Osteoblast (primary cell): Measurements from ENCODE around the gene SLC22A31. TPM values are rescaled to one million over a fixed set of nuclear protein-coding genes. Genes with fewer than 3 reads are reported as not detected.
A peak's percentile ranks its signal among the peaks of the same experiment; 100 is the strongest.

Experiments used
- DNase-seq: peaks from one replicate; pipeline ENCODE4 v3.0.0; 2011; ENCODE audit warnings: low spot score, mixed read lengths; ENCODE audit not compliant: insufficient read length; ENCODE audit errors: missing footprints
- H2AFZ ChIP-seq: 2 replicates; pipeline ENCODE4 v1.6.0; 2011; ENCODE audit warnings: mild to moderate bottlenecking, low read length
- H3K27ac ChIP-seq: 2 replicates; pipeline ENCODE4 v1.5.1; 2011; ENCODE audit warnings: mild to moderate bottlenecking, low read depth, low read length, moderate library complexity
- H3K27me3 ChIP-seq: 2 replicates; pipeline ENCODE4 v1.6.0; 2012; ENCODE audit warnings: mild to moderate bottlenecking, control low read depth, inconsistent platforms, low read length, moderate library complexity; ENCODE audit not compliant: insufficient read depth
- H3K36me3 ChIP-seq: 2 replicates; pipeline ENCODE4 v1.5.1; 2011; ENCODE audit warnings: mild to moderate bottlenecking, low read length, control low read depth, moderate library complexity; ENCODE audit not compliant: insufficient read depth
- H3K4me1 ChIP-seq: 2 replicates; pipeline ENCODE4 v1.5.1; 2011; ENCODE audit warnings: mild to moderate bottlenecking, low read length, control low read depth, moderate library complexity; ENCODE audit not compliant: insufficient read depth
- H3K4me2 ChIP-seq: 2 replicates; pipeline ENCODE4 v1.6.0; 2011; ENCODE audit warnings: mild to moderate bottlenecking, low read length; ENCODE audit not compliant: insufficient read depth
- H3K4me3 ChIP-seq: fragments of 200-600 bp; sonication (generic); 3 replicates; pipeline ENCODE4 v1.5.1; 2012; ENCODE audit warnings: mild to moderate bottlenecking, low read length, inconsistent platforms; ENCODE audit not compliant: insufficient read depth
- H3K79me2 ChIP-seq: 2 replicates; pipeline ENCODE4 v1.6.0; 2012; ENCODE audit warnings: mild to moderate bottlenecking, low read length, control low read depth, inconsistent platforms; ENCODE audit not compliant: insufficient read depth
- H3K9me3 ChIP-seq: 2 replicates; pipeline ENCODE4 v1.5.1; 2011; ENCODE audit warnings: low read depth, low read length, control low read depth
- H4K20me1 ChIP-seq: 2 replicates; pipeline ENCODE4 v1.6.0; 2012; ENCODE audit warnings: mild to moderate bottlenecking, low read length, control low read depth; ENCODE audit not compliant: insufficient read depth
- total RNA-seq: library from RNA; depleted of rRNA; stranded (reverse); fragments of >200 nt; gene quantifications from 2 replicates; pipeline ENCODE4 v1.2.3, GENCODE V29; 2012
- TF ChIP-seq, protein P1 (sequence below): IDR thresholded peaks from 2 replicates; pipeline ENCODE4 v1.5.1; 2011; ENCODE audit warnings: mild to moderate bottlenecking, low read depth, low read length, moderate library complexity; ENCODE audit errors: extremely low read depth

SLC22A31 gene
- total RNA-seq, 1 donor, result not detected

DNA sequence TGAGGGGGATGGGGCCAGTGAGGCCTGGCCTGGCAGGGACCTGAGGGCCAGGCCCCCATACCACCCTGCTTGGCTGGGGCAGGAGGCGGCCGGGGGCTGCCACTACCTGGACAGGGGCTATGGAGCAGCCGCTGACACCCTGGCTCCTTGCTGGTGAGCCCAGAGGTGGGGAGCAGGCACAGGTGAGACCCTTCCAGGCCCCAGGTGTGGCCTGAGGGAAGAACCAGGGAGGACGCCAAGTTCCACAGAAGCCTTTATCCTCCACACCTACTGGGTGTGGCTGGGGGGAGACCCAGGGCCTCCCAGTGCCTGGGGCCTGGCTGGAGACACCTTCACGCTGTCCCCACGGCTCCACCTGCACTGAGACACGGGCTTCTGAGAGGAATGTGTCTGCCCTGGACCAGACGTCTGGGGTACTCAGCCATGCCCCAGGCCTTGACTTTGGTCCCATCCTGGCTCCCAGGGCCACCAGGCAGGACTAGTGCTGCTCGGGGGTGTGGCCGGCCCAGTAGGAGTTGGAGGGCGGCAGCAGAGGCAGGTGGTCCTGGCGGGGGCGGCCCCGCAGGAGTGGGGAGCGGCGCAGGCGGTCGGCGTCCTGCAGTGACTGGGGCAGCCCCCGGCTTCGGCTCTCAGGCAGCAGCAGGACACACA is 4.7 kb downstream of the SLC22A31 start:
- no peaks in the 10 kb centered on the region for H3K79me2 ChIP-seq
- no peak overlapping the region for H3K27ac ChIP-seq
- H3K4me1 ChIP-seq, result peaks cover 2% of the 10 kb centered on the region
- TF ChIP-seq, protein P1, sequence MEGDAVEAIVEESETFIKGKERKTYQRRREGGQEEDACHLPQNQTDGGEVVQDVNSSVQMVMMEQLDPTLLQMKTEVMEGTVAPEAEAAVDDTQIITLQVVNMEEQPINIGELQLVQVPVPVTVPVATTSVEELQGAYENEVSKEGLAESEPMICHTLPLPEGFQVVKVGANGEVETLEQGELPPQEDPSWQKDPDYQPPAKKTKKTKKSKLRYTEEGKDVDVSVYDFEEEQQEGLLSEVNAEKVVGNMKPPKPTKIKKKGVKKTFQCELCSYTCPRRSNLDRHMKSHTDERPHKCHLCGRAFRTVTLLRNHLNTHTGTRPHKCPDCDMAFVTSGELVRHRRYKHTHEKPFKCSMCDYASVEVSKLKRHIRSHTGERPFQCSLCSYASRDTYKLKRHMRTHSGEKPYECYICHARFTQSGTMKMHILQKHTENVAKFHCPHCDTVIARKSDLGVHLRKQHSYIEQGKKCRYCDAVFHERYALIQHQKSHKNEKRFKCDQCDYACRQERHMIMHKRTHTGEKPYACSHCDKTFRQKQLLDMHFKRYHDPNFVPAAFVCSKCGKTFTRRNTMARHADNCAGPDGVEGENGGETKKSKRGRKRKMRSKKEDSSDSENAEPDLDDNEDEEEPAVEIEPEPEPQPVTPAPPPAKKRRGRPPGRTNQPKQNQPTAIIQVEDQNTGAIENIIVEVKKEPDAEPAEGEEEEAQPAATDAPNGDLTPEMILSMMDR, result no peak
- no peak overlapping the region for H3K4me3 ChIP-seq
- H3K4me2 ChIP-seq, result no peak overlapping the region
- H3K27me3 ChIP-seq, result peaks cover 15% of the 10 kb centered on the region
- H3K9me3 ChIP-seq, result no peaks in the 10 kb centered on the region
- DNase-seq, result peak; percentile 86
- no peaks in the 10 kb centered on the region for H4K20me1 ChIP-seq
- H2AFZ ChIP-seq, result no peak overlapping the region
- no peaks in the 10 kb centered on the region for H3K36me3 ChIP-seq

DNA sequence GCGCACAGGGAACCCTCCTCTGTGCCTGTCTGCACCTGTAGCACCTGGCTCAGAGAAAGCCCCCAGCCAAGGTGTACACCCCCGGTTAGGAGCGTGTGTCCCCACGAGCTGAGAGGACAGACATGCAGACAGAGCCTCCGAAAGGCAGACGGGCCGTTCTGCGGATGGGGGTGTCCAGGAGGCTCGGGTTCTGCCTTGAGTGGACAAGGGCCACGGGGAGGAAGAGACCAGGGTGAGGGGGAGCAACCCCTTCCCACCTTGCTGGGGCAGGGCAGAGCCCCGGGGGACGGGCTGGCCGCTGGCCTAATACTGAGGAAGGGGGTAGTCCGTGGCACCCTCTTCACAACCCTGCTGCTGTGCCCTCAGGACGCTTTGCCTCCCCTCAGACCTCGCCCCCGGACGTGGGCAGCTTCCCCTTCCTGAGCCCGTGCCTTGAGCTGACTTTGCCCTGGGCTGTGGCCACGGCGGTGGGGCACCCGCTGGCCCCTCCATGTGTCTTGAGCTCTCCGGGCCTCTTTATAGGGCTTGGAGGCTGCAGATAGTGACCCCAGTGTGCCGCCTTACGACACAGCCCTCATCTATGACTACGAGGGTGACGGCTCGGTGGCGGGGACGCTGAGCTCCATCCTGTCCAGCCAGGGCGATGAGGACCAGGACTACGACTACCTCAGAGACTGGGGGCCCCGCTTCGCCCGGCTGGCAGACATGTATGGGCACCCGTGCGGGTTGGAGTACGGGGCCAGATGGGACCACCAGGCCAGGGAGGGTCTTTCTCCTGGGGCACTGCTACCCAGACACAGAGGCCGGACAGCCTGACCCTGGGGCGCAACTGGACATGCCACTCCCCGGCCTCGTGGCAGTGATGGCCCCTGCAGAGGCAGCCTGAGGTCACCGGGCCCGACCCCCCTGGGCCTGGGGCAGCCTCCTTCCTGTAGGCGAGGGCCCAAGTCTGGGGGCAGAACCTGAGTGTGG is 5.7 kb downstream of the SLC22A31 start:
- DNase-seq, result peak; percentile 87
- Histone ChIP-seq H4K20me1 (no peaks in the 10 kb centered on the region), H3K27ac (no peak overlapping the region), H2AFZ (no peak overlapping the region), H3K4me3 (no peak overlapping the region), H3K27me3 (peaks cover 5% of the 10 kb centered on the region), H3K9me3 (no peaks in the 10 kb centered on the region), H3K36me3 (no peaks in the 10 kb centered on the region), H3K4me2 (no peak overlapping the region), H3K79me2 (no peaks in the 10 kb centered on the region), H3K4me1 (peaks cover 2% of the 10 kb centered on the region)
- TF ChIP-seq, protein P1, result no peak

DNA sequence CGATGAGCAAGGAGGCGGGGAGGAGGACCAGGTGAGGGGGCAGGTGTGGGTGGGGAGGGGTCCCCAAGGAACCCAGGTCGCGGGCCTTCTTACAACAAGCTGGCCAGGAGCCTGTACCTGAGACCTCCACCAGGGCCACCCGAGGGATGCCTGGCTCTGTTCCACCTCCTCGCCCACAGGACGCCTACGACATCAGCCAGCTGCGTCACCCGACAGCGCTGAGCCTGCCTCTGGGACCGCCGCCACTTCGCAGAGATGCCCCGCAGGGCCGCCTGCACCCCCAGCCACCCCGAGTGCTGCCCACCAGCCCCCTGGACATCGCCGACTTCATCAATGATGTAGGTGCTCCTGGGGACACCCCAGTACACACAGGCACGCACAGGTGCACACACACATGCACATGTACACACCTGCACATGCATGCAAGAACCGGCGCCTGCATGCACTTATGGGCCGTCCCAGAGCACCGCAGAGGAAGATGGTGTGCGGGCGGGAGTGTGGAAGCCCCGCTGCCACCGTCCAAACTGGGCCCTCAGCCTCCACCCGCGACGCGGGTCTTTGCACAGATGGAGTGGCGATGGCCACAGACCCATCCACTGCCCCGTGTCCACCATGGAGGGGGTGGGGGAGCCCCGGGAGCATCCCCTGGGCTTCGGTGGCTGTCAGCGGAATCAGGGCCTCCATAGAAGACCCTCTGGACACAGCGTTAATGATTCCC is 6.6 kb downstream of the SLC22A31 start:
- TF ChIP-seq, protein P1, result no peak
- Histone ChIP-seq H4K20me1 (no peaks in the 10 kb centered on the region), H3K4me3 (no peak overlapping the region), H3K79me2 (no peaks in the 10 kb centered on the region), H3K27me3 (no peaks in the 10 kb centered on the region), H2AFZ (no peak overlapping the region), H3K4me2 (no peak overlapping the region), H3K36me3 (no peaks in the 10 kb centered on the region), H3K4me1 (peaks cover 2% of the 10 kb centered on the region), H3K9me3 (no peaks in the 10 kb centered on the region), H3K27ac (no peak overlapping the region)
- DNase-seq, result peak; percentile 83
